Stomach (tissue), 4 donors: ENCODE results near the gene TGIF2.

Experiments
- CTCF ChIP-seq, 7 experiments: fragments of 450-650 bp in 4 of 7; fragments of 200-600 bp in 3 of 7; sonication (generic) in 3 of 7; IDR thresholded peaks; one replicate each; pipeline ENCODE4 v1.5.1; 2016 to 2019; ENCODE audit warnings: antibody characterized with exemption in 7 of 7, control low read depth in 2 of 7, mild to moderate bottlenecking in 1 of 7
- EP300 ChIP-seq: sonication (generic); formaldehyde crosslinking; IDR thresholded peaks from one replicate; pipeline ENCODE4 v1.6.1; 2017; ENCODE audit warnings: antibody characterized with exemption

GRCh38 chr20:36631646-36632045 lies 58.2 kb downstream of the TGIF2 start:
- TF ChIP-seq CTCF (IDR thresholded peaks at IDR 0.05) (no peak), EP300 (no peak)
